CD8-positive, alpha-beta memory T cell (primary cell): ENCODE data around the gene CELF1. TPM values are rescaled to one million over a fixed set of nuclear protein-coding genes. Genes with fewer than 3 reads are reported as not detected.
A peak's percentile ranks its signal among the peaks of the same experiment; 100 is the strongest.
"Not testable (repeated sequence)": the region's sequence is repeated elsewhere in the genome, so short reads cannot be mapped to it uniquely, and the experiment has no call there.

ENCODE experiments used
- CTCF ChIA-PET: fragments of 350-600 bp; sonication (Branson Sonifier 250); formaldehyde crosslinking; loops from one replicate; lab custom pipeline; 2021; ENCODE audit warnings: antibody characterized with exemption; lab: Charles Lee
- POLR2A ChIA-PET: fragments of 350-600 bp; sonication (Branson Sonifier 250); formaldehyde crosslinking; loops from one replicate; lab custom pipeline; 2021; ENCODE audit warnings: antibody characterized with exemption; lab: Charles Lee
- DNase-seq, 5 donors: peaks; one replicate each; pipeline versions ENCODE4 v3.0.0 to v3.0.0-alpha.2; 2020 to 2022; ENCODE audit warnings: mixed read lengths in 1 of 5
- H3K27ac ChIP-seq: one replicate; pipeline ENCODE4 v1.7.0; 2013; ENCODE audit warnings: low read depth, mild to moderate bottlenecking, low read length, moderate library complexity
- H3K27me3 ChIP-seq: 2 replicates; pipeline ENCODE4 v1.7.0; 2013; ENCODE audit warnings: low read length, mild to moderate bottlenecking; ENCODE audit not compliant: insufficient read depth, poor library complexity, severe bottlenecking
- H3K36me3 ChIP-seq: 2 replicates; pipeline ENCODE4 v1.7.0; 2013; ENCODE audit warnings: mild to moderate bottlenecking, low read length, moderate library complexity; ENCODE audit not compliant: insufficient read depth
- H3K4me1 ChIP-seq: 2 replicates; pipeline ENCODE4 v1.7.0; 2013; ENCODE audit warnings: mild to moderate bottlenecking, low read length, moderate library complexity; ENCODE audit not compliant: insufficient read depth
- H3K4me3 ChIP-seq: 2 replicates; pipeline ENCODE4 v1.7.0; 2013; ENCODE audit warnings: mild to moderate bottlenecking, low read length
- H3K9me3 ChIP-seq: 2 replicates; pipeline ENCODE4 v1.7.0; 2013; ENCODE audit warnings: mild to moderate bottlenecking, low read length
- H3K27ac Mint-ChIP-seq, 8 donors: one replicate each; pipeline ENCODE4 v1.8.0; 2020 to 2021; ENCODE audit warnings: mixed read lengths in 8 of 8, mild to moderate bottlenecking in 6 of 8, inconsistent platforms in 3 of 8, moderate library complexity in 3 of 8
- H3K27me3 Mint-ChIP-seq, 2 donors: one replicate each; pipeline ENCODE4 v1.8.0; 2020 to 2021; ENCODE audit warnings: mixed read lengths in 2 of 2, mild to moderate bottlenecking in 1 of 2, moderate library complexity in 1 of 2
- H3K36me3 Mint-ChIP-seq, 3 donors: one replicate each; pipeline ENCODE4 v1.8.0; 2020 to 2021; ENCODE audit warnings: mixed read lengths in 3 of 3, inconsistent platforms in 1 of 3, mild to moderate bottlenecking in 1 of 3
- H3K4me1 Mint-ChIP-seq, 3 donors: one replicate each; pipeline ENCODE4 v1.8.0; 2020 to 2021; ENCODE audit warnings: mixed read lengths in 3 of 3, inconsistent platforms in 1 of 3, mild to moderate bottlenecking in 1 of 3
- H3K4me3 Mint-ChIP-seq, 7 donors: one replicate each; pipeline ENCODE4 v1.8.0; 2020 to 2021; ENCODE audit warnings: mixed read lengths in 7 of 7, mild to moderate bottlenecking in 6 of 7, moderate library complexity in 4 of 7, inconsistent platforms in 2 of 7
- H3K9me3 Mint-ChIP-seq, 5 donors: one replicate each; pipeline ENCODE4 v1.8.0; 2020 to 2022; ENCODE audit warnings: mixed read lengths in 5 of 5, mild to moderate bottlenecking in 3 of 5, moderate library complexity in 2 of 5, inconsistent platforms in 1 of 5
- polyA plus RNA-seq: library from polyadenylated mRNA; unstranded; fragments of 300-500 nt; fragmentation: Illumina TruSeq; gene quantifications from one replicate; pipeline ENCODE4 v1.2.3, GENCODE V29; 2021
- total RNA-seq, 2 experiments: library from RNA; stranded (reverse); gene quantifications; one replicate each; pipeline ENCODE4 v1.2.3, GENCODE V29; 2021

CELF1 gene
- total and polyA plus RNA-seq, 3 experiments from 2014 or later: 80.8 to 168 (median 160) TPM

DNA sequence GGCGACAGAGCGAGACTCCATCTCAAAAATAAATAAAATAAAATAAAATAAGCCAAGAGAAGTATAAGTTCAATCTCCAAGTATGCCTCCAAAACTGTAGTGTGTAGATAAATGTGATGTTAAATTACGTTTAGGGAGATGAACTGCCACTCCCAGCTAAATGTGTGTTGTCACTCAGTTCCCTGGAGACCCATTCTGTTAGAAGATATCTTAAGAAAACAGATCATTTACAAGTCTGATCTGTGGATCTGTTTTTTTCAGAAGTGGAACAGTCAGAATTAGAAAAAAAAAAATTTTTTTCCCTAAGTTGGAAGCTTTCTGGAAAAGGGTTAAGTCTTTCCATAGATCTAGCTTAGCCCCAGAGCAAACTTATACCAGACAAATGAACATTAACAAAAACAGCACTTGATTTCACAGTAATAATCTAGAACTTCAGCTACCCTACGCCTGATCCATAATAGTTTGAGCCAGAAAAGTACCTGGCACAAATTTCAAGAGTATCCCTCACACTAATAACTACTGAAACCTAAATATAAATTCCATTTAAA lies 18.2 kb downstream of the CELF1 start:
- ChIA-PET CTCF (interaction anchor here (1.8 kb wide), 1 partner anchor 17 kb away, joined by 4 read pairs; no protein-coding TSS in a partner anchor), POLR2A (no interaction called here)
- Mint-ChIP-seq H3K4me3 (no peak overlapping the region), H3K27ac (peak overlapping the region in 3 of 8 donors; percentile 17 to 83 (median 17)), H3K27me3 (no peaks in the 10 kb centered on the region), H3K4me1 (peaks cover 56 to 81% (median 58%) of the 10 kb centered on the region in 3 donors), H3K9me3 (no peaks in the 10 kb centered on the region), H3K36me3 (peaks cover 0 to 33% (median 7%) of the 10 kb centered on the region in 3 donors)
- Histone ChIP-seq H3K4me3 (no peak overlapping the region), H3K27ac (no peak overlapping the region), H3K9me3 (no peaks in the 10 kb centered on the region), H3K27me3 (no peaks in the 10 kb centered on the region), H3K36me3 (no peaks in the 10 kb centered on the region), H3K4me1 (peaks cover 34% of the 10 kb centered on the region)
- DNase-seq: no peak

- Mint-ChIP-seq H3K4me3 (no peak overlapping the region), H3K4me1 (peaks cover 46 to 74% (median 52%) of the 10 kb centered on the region in 3 donors), H3K27me3 (no peaks in the 10 kb centered on the region), H3K36me3 (peaks cover 0 to 28% (median 5%) of the 10 kb centered on the region in 3 donors), H3K9me3 (no peaks in the 10 kb centered on the region), H3K27ac (no peak overlapping the region)
- Histone ChIP-seq H3K4me1 (peaks cover 27% of the 10 kb centered on the region), H3K36me3 (no peaks in the 10 kb centered on the region), H3K4me3 (no peak overlapping the region), H3K27ac (no peak overlapping the region), H3K9me3 (no peaks in the 10 kb centered on the region), H3K27me3 (no peaks in the 10 kb centered on the region)
- ChIA-PET POLR2A (interaction anchor here (0.5 to 0.7 kb wide), 2 partner anchors 299 to 511 kb away, joined by 3 to 8 read pairs; no protein-coding TSS in a partner anchor), CTCF (interaction anchor here (1.0 to 1.8 kb wide), 4 partner anchors 11 to 19 kb away, joined by 3 to 4 read pairs (median 4); partner anchors contain the start of gene CELF1)
- DNase-seq: no peak
These were observed 19.2 kb downstream of the CELF1 start for GRCh38 chr11:47533690-47534151.

DNA sequence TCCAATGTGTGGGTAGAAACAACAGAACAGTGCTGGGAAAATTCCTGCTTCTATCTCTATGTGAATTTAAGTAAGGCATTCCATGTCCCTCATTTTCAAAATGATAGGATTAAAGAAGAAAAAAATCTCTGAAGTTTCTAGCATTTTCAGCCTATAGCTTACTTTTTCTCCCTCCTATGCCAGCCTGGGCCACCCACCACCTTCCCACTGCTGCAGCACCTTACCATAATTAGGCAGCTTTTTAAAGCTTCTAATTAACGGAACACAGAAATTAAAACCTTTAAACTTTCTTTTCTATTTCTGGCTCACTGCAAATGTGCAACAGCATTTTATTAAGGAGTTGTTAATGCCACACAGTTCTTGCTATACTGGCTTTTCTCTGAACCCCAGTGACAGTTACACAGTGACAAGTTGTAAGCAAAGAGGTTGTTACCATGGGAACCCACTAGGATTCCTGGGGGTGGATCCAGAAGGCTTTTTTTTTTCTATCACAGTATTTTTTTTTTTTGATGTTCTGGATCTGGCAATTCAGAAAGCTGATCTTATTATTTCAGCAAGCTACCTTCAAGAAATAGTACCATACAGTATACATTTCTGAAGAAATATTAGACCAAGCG lies 20.2 kb downstream of the CELF1 start:
- Histone ChIP-seq H3K36me3 (no peaks in the 10 kb centered on the region), H3K4me1 (peaks cover 22% of the 10 kb centered on the region), H3K4me3 (no peak overlapping the region), H3K27me3 (no peaks in the 10 kb centered on the region), H3K9me3 (no peaks in the 10 kb centered on the region), H3K27ac (peak overlapping the region; percentile 24)
- no peak for DNase-seq
- H3K4me1 Mint-ChIP-seq: peaks cover 44 to 71% (median 54%) of the 10 kb centered on the region in 3 donors
- H3K27ac Mint-ChIP-seq: peak overlapping the region in 6 of 8 donors; percentile 17 to 93 (median 39)
- ChIA-PET CTCF (interaction anchor here (1.0 to 1.6 kb wide), 5 partner anchors 10 to 41 kb away, joined by 3 to 4 read pairs (median 4); partner anchors contain the start of gene CELF1), POLR2A (no interaction called here)
- H3K4me3 Mint-ChIP-seq: peak overlapping the region in 2 of 7 donors; percentile 20 to 36
- H3K9me3 Mint-ChIP-seq: no peaks in the 10 kb centered on the region
- no peaks in the 10 kb centered on the region for H3K27me3 Mint-ChIP-seq
- peaks cover 0 to 31% (median 5%) of the 10 kb centered on the region in 3 donors for H3K36me3 Mint-ChIP-seq

- Histone ChIP-seq H3K27me3 (no peaks in the 10 kb centered on the region), H3K4me3 (no peak overlapping the region), H3K36me3 (no peaks in the 10 kb centered on the region), H3K4me1 (peaks cover 18% of the 10 kb centered on the region), H3K27ac (no peak overlapping the region), H3K9me3 (no peaks in the 10 kb centered on the region)
- H3K4me1 Mint-ChIP-seq: peaks cover 42 to 71% (median 49%) of the 10 kb centered on the region in 3 donors
- peaks cover 0 to 30% (median 5%) of the 10 kb centered on the region in 3 donors for H3K36me3 Mint-ChIP-seq
- ChIA-PET POLR2A (no interaction called here), CTCF (interaction anchor here (1.2 to 1.6 kb wide), 3 partner anchors 8 to 42 kb away, joined by 3 to 5 read pairs (median 4); no protein-coding TSS in a partner anchor)
- no peaks in the 10 kb centered on the region for H3K9me3 Mint-ChIP-seq
- no peak for DNase-seq
- H3K4me3 Mint-ChIP-seq: no peak overlapping the region
- H3K27ac Mint-ChIP-seq: peak overlapping the region in 3 of 8 donors; percentile 11 to 88 (median 38)
- H3K27me3 Mint-ChIP-seq: no peaks in the 10 kb centered on the region
These were observed 21.3 kb downstream of the CELF1 start for GRCh38 chr11:47531666-47532065.

GRCh38 chr11:47530721-47531120 lies 22.2 kb downstream of the CELF1 start:
- H3K9me3 ChIP-seq, H3K27me3 Mint-ChIP-seq, H3K27ac ChIP-seq, DNase-seq, H3K4me3 ChIP-seq, H3K36me3 ChIP-seq, H3K9me3 Mint-ChIP-seq, POLR2A ChIA-PET, H3K27me3 ChIP-seq: not testable (repeated sequence)
- peaks cover 26% of the 10 kb centered on the region for H3K4me1 ChIP-seq
- CTCF ChIA-PET: interaction anchor here (1.3 to 1.5 kb wide), 2 partner anchors 9 to 17 kb away, joined by 3 to 5 read pairs; no protein-coding TSS in a partner anchor
- H3K4me1 Mint-ChIP-seq: peaks cover 44 to 74% (median 54%) of the 10 kb centered on the region in 3 donors
- peaks cover 0 to 33% (median 5%) of the 10 kb centered on the region in 3 donors for H3K36me3 Mint-ChIP-seq
- H3K27ac Mint-ChIP-seq: peak overlapping the region in 6 of 8 donors; percentile 9 to 90 (median 72)
- H3K4me3 Mint-ChIP-seq: peak overlapping the region in 2 of 7 donors; percentile 19 to 61

GRCh38 chr11:47529951-47530350 lies 23.0 kb downstream of the CELF1 start:
- Mint-ChIP-seq H3K36me3 (peaks cover 0 to 32% (median 2%) of the 10 kb centered on the region in 3 donors), H3K27ac (peak overlapping the region in 5 of 8 donors; percentile 21 to 57 (median 36)), H3K9me3 (no peaks in the 10 kb centered on the region), H3K4me3 (no peak overlapping the region), H3K27me3 (no peaks in the 10 kb centered on the region), H3K4me1 (peaks cover 48 to 77% (median 58%) of the 10 kb centered on the region in 3 donors)
- DNase-seq: no peak
- no peak overlapping the region for H3K27ac ChIP-seq
- ChIA-PET CTCF (interaction anchor here (1.3 kb wide), 1 partner anchor 16 kb away, joined by 3 read pairs; no protein-coding TSS in a partner anchor), POLR2A (no interaction called here)
- H3K4me1 ChIP-seq: peaks cover 34% of the 10 kb centered on the region
- H3K4me3 ChIP-seq: no peak overlapping the region
- H3K9me3 ChIP-seq: no peaks in the 10 kb centered on the region
- no peaks in the 10 kb centered on the region for H3K27me3 ChIP-seq
- H3K36me3 ChIP-seq: no peaks in the 10 kb centered on the region

GRCh38 chr11:47527186-47527585 lies 25.7 kb downstream of the CELF1 start:
- Histone ChIP-seq H3K27me3 (no peaks in the 10 kb centered on the region), H3K9me3 (no peaks in the 10 kb centered on the region), H3K36me3 (no peaks in the 10 kb centered on the region), H3K4me1 (peaks cover 44% of the 10 kb centered on the region), H3K4me3 (no peak overlapping the region), H3K27ac (no peak overlapping the region)
- CTCF ChIA-PET: no interaction called here
- Mint-ChIP-seq H3K9me3 (no peaks in the 10 kb centered on the region), H3K36me3 (peaks cover 0 to 25% (median 2%) of the 10 kb centered on the region in 3 donors), H3K4me1 (peaks cover 58 to 79% (median 69%) of the 10 kb centered on the region in 3 donors), H3K4me3 (no peak overlapping the region), H3K27ac (peak overlapping the region in 2 of 8 donors; percentile 23 to 43), H3K27me3 (no peaks in the 10 kb centered on the region)
- POLR2A ChIA-PET: interaction anchor here (0.9 kb wide), 1 partner anchor 57 kb away, joined by 3 read pairs; no protein-coding TSS in a partner anchor
- DNase-seq: no peak
